AG09309 (cell line): ENCODE data around the gene ANKRD2.
"Not testable (repeated sequence)": the region's sequence is repeated elsewhere in the genome, so short reads cannot be mapped to it uniquely, and the experiment has no call there.

Source experiments
- DNase-seq: peaks from one replicate; pipeline ENCODE4 v3.0.0-alpha.2; 2010; ENCODE audit warnings: low read depth
- H3K4me3 ChIP-seq: 2 replicates; pipeline ENCODE4 v1.5.1; 2011; ENCODE audit warnings: mild to moderate bottlenecking, low read depth, low read length, moderate library complexity; ENCODE audit not compliant: control insufficient read depth
- TF ChIP-seq, protein P1 (sequence below): IDR thresholded peaks from 2 replicates; pipeline ENCODE4 v1.5.1; 2011; ENCODE audit warnings: mild to moderate bottlenecking, low read depth, low read length, inconsistent platforms; ENCODE audit not compliant: insufficient read depth, control insufficient read depth; ENCODE audit errors: missing control alignments

ANKRD2 gene

DNA sequence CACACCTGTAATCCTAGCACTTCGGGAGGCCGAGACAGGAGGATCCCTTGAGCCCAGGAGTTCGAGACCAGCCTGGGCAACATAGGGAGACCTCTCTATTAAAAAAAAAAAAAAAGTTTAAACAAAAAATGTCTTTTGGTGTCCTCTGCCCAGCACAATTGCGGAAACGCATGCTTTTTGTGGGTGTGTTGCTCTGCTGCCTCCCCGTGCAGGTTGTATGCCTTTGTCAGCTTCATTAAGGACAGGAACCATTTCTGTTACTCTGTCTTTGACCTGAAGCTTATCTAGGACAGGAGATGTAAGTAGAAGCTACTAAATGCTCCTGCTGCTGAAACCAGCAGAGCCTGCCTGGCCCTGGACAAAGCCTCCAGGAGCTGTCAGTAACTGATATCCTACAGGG is 21.3 kb upstream of the ANKRD2 start:
- TF ChIP-seq, protein P1, sequence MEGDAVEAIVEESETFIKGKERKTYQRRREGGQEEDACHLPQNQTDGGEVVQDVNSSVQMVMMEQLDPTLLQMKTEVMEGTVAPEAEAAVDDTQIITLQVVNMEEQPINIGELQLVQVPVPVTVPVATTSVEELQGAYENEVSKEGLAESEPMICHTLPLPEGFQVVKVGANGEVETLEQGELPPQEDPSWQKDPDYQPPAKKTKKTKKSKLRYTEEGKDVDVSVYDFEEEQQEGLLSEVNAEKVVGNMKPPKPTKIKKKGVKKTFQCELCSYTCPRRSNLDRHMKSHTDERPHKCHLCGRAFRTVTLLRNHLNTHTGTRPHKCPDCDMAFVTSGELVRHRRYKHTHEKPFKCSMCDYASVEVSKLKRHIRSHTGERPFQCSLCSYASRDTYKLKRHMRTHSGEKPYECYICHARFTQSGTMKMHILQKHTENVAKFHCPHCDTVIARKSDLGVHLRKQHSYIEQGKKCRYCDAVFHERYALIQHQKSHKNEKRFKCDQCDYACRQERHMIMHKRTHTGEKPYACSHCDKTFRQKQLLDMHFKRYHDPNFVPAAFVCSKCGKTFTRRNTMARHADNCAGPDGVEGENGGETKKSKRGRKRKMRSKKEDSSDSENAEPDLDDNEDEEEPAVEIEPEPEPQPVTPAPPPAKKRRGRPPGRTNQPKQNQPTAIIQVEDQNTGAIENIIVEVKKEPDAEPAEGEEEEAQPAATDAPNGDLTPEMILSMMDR: no peak
- H3K4me3 ChIP-seq: no peak overlapping the region
- no peak for DNase-seq

DNA sequence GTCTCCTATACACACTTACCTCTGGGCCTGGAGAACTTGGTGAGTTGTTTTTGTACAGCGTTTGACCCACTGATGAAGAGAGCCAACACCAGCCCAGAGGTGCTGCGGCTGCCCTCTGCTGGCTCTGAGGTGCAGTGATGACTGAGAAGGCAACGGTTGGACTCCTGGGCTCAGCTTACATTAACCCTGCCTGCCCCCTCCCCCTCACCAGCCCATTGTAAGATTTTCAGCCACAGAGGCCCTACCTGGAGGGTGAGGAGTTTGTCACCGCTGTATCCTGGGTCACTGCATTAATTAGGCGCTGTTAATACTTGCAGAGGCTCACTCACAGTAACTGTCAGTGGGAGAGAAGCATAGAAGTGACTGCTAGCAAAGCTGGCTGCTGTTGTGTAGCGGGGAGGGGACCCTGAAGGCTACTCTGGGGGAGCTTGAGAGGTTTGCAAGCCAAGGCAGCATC is 19.0 kb upstream of the ANKRD2 start:
- no peak overlapping the region for H3K4me3 ChIP-seq
- DNase-seq: no peak
- TF ChIP-seq, protein P1: peak; percentile 94

DNA sequence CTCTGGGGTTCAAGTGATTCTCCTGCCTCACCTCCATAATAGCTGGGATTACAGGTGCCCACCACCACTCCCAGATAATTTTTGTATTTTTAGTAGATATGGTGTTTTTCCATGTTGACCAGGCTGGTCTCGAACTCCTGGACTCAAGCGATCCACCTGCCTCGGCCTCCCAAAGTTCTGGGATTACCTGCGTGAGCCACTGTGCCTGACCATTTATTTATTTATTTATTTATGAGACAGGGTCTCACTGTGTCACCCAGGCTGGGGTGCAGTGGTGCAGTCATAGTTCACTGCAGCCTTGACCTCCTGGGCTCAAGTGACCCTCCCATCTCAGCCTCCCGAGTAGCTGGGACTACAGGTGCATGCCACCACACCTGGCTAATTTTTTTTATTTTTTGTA is 18.2 kb upstream of the ANKRD2 start:
- DNase-seq, H3K4me3 ChIP-seq: not testable (repeated sequence)

- DNase-seq: not testable (repeated sequence)
These were observed 17.0 kb upstream of the ANKRD2 start for GRCh38 chr10:97555541-97555940.

DNA sequence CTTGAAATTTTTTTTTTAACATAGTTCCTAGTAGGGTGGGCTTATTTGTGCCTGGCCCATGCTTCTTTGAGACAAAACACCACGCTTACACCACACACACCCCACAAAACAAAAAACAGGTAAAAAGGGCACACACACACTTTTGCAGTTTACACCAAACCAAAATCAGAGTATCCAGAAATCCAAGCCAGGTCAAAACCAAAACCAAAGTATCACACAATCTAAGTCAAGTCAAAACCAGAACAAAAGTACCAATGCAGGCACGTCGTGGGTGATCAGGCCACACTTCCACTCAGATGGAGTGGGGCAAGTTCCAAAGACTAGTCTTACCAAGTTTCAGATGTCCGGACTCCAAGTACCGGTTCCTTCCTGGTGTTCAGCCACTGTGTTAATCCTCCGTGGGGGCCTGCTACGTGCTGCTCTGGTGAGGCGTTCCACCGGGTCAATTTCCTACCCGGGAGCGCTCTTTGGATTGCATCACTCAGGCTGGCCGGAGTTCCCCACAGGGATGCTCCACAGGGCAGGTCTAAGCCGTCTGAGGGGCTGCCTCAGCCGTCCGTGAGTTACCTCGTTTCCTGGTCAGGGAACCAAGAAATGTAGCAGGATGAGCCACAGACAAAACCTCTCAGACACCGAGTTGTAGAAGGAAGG is 11.7 kb upstream of the ANKRD2 start:
- DNase-seq: not testable (repeated sequence)
- peak overlapping the region; percentile 23 for H3K4me3 ChIP-seq

More at GRCh38 chr10:97555541-97555940, 17.0 kb upstream of the ANKRD2 start:
- not testable (repeated sequence) for H3K4me3 ChIP-seq

- not testable (repeated sequence) for H3K4me3 ChIP-seq, DNase-seq
These were observed 11.0 kb upstream of the ANKRD2 start for GRCh38 chr10:97561386-97562077.

DNA sequence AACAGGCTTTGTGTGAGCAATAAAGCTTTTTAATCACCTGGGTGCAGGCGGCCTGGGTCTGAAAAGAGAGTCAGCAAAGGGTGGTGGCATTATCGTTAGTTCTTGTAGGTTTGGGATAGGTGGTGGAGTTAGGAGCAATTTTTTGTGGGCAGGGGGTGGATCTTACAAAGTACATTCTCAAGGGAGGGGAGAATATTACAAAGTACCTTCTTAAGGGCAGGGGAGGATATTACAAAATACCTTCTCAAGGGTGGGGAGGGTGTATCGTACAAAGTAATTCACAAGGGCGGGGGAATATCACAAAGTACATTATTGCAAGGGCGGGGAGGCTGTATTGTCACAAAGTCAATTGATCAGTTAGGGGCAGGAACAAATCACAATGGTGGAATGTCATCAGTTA is 10.2 kb upstream of the ANKRD2 start:
- H3K4me3 ChIP-seq, DNase-seq: not testable (repeated sequence)

GRCh38 chr10:97563337-97563736 is 9.2 kb upstream of the ANKRD2 start:
- TF ChIP-seq, protein P1: no peak
- DNase-seq: no peak
- H3K4me3 ChIP-seq: no peak overlapping the region

GRCh38 chr10:97564776-97565175 is 7.8 kb upstream of the ANKRD2 start:
- no peak for DNase-seq
- no peak overlapping the region for H3K4me3 ChIP-seq
- TF ChIP-seq, protein P1: no peak
